HepG2 (cell line): ENCODE measurements around the gene DDR1. TPM values are rescaled to one million over a fixed set of nuclear protein-coding genes. Genes with fewer than 3 reads are reported as not detected.

Source experiments
- ATM ChIP-seq: fragments of 450-650 bp; IDR thresholded peaks from 2 replicates; pipeline ENCODE4 v1.7.1; 2017; ENCODE audit warnings: mild to moderate bottlenecking, borderline replicate concordance
- MAFG ChIP-seq: sonication (generic); formaldehyde crosslinking; IDR thresholded peaks from 2 replicates; pipeline ENCODE4 v1.5.1; 2020; ENCODE audit warnings: mild to moderate bottlenecking, missing genetic modification reagents
- NCOA2 ChIP-seq: sonication (generic); formaldehyde crosslinking; IDR thresholded peaks from 2 replicates; pipeline ENCODE4 v1.8.0; 2022; ENCODE audit warnings: inconsistent platforms
- PAF1 ChIP-seq: IDR thresholded peaks from 2 replicates; pipeline ENCODE4 v1.6.1; 2016; ENCODE audit warnings: missing genetic modification reagents, missing compliant biosample characterization
- POLR2A ChIP-seq, 2 experiments: IDR thresholded peaks; 2 replicates each; pipeline ENCODE4 v1.6.1; 2011; ENCODE audit warnings: low read depth in 2 of 2, low read length in 2 of 2, mild to moderate bottlenecking in 1 of 2, moderate library complexity in 1 of 2; ENCODE audit not compliant: insufficient read depth in 1 of 2
- RARG ChIP-seq: sonication (generic); formaldehyde crosslinking; IDR thresholded peaks from 2 replicates; pipeline ENCODE4 v1.4.0; 2020; ENCODE audit warnings: low read depth, mild to moderate bottlenecking, missing genetic modification reagents
- RFXAP ChIP-seq: sonication (generic); formaldehyde crosslinking; IDR thresholded peaks from 2 replicates; pipeline ENCODE4 v1.4.0; 2020; ENCODE audit warnings: missing genetic modification reagents, borderline replicate concordance
- ZEB1 ChIP-seq: IDR thresholded peaks from 2 replicates; pipeline ENCODE4 v1.6.1; 2012; ENCODE audit warnings: mild to moderate bottlenecking, low read depth, inconsistent platforms; ENCODE audit not compliant: insufficient replicate concordance
- ZNF510 ChIP-seq: sonication (generic); formaldehyde crosslinking; IDR thresholded peaks from 2 replicates; pipeline ENCODE4 v1.4.0; 2020; ENCODE audit warnings: low read depth, mild to moderate bottlenecking, missing genetic modification reagents
- ZNF615 ChIP-seq: sonication (generic); formaldehyde crosslinking; IDR thresholded peaks from 2 replicates; pipeline ENCODE4 v1.5.0; 2020; ENCODE audit warnings: mild to moderate bottlenecking, missing genetic modification reagents, borderline replicate concordance
- polyA plus RNA-seq, 8 experiments: library from polyadenylated mRNA; depleted of rRNA in 3 of 8; stranded (reverse) in 7 of 8; unstranded in 1 of 8; fragments of >200 nt; fragmentation: Illumina TruSeq in 4 of 8; extraction: Trizol in 4 of 8; gene quantifications; 2 replicates each; pipeline versions ENCODE4 v1.2.1 to v1.2.3, GENCODE V29; 2011 to 2016; ENCODE audit warnings: low read depth in 4 of 8, missing spikeins in 1 of 8, mixed read lengths in 1 of 8; ENCODE audit not compliant: insufficient read depth in 1 of 8
- total RNA-seq, 5 experiments: library from RNA; depleted of rRNA; stranded (reverse); fragments of >200 nt; fragmentation: Illumina TruSeq; extraction: Trizol; gene quantifications; 2 replicates each; pipeline ENCODE4 v1.2.3, GENCODE V29; 2016; ENCODE audit warnings: low read depth in 1 of 5
- TF ChIP-seq, protein P1 (sequence below): IDR thresholded peaks from 2 replicates; pipeline ENCODE4 v1.6.1; 2016; ENCODE audit warnings: missing biosample characterization, missing genetic modification reagents, low read depth
- TF ChIP-seq, protein P2 (sequence below): sonication (generic); formaldehyde crosslinking; IDR thresholded peaks from 2 replicates; pipeline ENCODE4 v1.4.0; 2020; ENCODE audit warnings: missing genetic modification reagents
- TF ChIP-seq, protein P3 (sequence below): sonication (generic); formaldehyde crosslinking; IDR thresholded peaks from 2 replicates; pipeline ENCODE4 v1.4.0; 2020; ENCODE audit warnings: low read depth, mild to moderate bottlenecking, missing genetic modification reagents
- TF ChIP-seq, protein P4 (sequence below): sonication (generic); formaldehyde crosslinking; IDR thresholded peaks from 2 replicates; pipeline ENCODE4 v1.5.0; 2020; ENCODE audit warnings: missing genetic modification reagents

DDR1 gene
- total and polyA plus RNA-seq, 2 of the 13 experiments (the other 11 are each of a cell fraction or from before 2014, with no cell fraction given), result 16.7 to 20.2 TPM

DNA sequence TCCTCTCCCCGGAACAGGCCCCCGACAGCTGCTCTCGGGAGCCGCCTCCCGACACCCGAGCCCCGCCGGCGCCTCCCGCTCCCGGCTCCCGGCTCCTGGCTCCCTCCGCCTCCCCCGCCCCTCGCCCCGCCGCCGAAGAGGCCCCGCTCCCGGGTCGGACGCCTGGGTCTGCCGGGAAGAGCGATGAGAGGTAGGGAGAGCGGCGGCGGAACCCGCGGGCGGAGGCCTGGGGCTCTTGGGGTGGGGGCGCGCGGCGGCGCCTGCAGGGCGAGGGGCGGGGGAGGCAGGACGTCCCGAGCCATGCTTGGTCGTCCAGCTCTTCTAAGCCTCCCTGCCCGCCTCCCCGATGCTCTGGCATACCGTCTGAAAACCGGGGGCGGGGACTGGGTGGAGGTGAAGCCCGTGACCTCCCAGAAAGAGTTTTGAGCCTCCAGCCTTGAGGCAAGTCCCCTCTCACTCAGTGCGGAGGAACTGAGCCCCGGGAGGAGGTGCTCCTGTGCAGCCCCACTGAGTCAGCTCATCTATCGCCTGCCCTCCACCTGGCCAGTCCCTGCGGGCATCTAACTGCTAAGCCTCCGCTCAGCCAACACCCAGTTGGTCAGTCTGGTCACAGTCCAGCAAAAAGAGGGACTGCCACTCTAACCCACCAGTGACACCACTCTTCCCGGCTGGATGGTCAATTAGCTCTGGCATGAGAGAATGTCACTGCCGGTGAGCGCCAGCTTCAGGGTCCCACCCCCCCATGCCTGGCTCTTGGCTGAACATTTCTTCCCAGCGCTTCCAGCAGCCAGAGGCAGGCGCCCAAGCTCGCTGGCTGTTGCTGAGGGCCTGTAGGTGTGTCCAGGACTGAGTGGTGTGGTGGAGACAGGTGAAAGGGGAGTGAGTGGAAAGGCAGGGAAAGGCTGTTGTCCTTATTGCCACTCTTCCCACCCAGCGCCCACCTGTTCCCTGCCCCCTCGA is 482 bp downstream of the DDR1 start (continued):
- TF ChIP-seq, protein P1, sequence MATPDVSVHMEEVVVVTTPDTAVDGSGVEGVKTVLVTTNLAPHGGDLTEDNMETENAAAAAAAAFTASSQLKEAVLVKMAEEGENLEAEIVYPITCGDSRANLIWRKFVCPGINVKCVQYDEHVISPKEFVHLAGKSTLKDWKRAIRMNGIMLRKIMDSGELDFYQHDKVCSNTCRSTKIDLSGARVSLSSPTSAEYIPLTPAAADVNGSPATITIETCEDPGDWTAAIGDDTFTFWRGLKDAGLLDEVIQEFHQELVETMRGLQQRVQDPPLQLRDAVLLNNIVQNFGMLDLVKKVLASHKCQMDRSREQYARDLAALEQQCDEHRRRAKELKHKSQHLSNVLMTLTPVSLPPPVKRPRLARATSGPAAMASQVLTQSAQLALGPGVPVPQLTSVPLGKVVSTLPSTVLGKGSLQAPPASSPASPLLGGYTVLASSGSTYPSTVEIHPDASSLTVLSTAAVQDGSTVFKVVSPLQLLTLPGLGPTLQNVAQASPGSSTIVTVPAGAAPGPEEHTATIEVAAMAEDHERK (CRISPR knock-in tag), result no peak
- no peak for TF ChIP-seq RARG (CRISPR knock-in tag)
- TF ChIP-seq ATM, result no peak
- TF ChIP-seq NCOA2 (CRISPR knock-in tag), result no peak
- TF ChIP-seq PAF1 (CRISPR knock-in tag), result no peak
- no peak for TF ChIP-seq POLR2A (IDR thresholded peaks at IDR 0.05; ENCODE audit: insufficient read depth in 1 of 2, low read depth in 2 of 2, low read length in 2 of 2)
- TF ChIP-seq ZNF510, result no peak
- TF ChIP-seq ZEB1, result no peak
- no peak for TF ChIP-seq ZNF615 (CRISPR knock-in tag)
- no peak for TF ChIP-seq RFXAP (CRISPR knock-in tag)
- TF ChIP-seq, protein P2, sequence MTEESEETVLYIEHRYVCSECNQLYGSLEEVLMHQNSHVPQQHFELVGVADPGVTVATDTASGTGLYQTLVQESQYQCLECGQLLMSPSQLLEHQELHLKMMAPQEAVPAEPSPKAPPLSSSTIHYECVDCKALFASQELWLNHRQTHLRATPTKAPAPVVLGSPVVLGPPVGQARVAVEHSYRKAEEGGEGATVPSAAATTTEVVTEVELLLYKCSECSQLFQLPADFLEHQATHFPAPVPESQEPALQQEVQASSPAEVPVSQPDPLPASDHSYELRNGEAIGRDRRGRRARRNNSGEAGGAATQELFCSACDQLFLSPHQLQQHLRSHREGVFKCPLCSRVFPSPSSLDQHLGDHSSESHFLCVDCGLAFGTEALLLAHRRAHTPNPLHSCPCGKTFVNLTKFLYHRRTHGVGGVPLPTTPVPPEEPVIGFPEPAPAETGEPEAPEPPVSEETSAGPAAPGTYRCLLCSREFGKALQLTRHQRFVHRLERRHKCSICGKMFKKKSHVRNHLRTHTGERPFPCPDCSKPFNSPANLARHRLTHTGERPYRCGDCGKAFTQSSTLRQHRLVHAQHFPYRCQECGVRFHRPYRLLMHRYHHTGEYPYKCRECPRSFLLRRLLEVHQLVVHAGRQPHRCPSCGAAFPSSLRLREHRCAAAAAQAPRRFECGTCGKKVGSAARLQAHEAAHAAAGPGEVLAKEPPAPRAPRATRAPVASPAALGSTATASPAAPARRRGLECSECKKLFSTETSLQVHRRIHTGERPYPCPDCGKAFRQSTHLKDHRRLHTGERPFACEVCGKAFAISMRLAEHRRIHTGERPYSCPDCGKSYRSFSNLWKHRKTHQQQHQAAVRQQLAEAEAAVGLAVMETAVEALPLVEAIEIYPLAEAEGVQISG, result no peak
- TF ChIP-seq MAFG, result no peak
- TF ChIP-seq, protein P3, sequence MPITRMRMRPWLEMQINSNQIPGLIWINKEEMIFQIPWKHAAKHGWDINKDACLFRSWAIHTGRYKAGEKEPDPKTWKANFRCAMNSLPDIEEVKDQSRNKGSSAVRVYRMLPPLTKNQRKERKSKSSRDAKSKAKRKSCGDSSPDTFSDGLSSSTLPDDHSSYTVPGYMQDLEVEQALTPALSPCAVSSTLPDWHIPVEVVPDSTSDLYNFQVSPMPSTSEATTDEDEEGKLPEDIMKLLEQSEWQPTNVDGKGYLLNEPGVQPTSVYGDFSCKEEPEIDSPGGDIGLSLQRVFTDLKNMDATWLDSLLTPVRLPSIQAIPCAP (CRISPR knock-in tag), result peak; percentile 15; the same call in 1 of the 2 replicates
- TF ChIP-seq, protein P4, sequence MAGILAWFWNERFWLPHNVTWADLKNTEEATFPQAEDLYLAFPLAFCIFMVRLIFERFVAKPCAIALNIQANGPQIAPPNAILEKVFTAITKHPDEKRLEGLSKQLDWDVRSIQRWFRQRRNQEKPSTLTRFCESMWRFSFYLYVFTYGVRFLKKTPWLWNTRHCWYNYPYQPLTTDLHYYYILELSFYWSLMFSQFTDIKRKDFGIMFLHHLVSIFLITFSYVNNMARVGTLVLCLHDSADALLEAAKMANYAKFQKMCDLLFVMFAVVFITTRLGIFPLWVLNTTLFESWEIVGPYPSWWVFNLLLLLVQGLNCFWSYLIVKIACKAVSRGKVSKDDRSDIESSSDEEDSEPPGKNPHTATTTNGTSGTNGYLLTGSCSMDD, result no peak
